ENCODE measurements around the gene PITPNB.

Gene PITPNB

GRCh38 chr22:27851974-27852746, 66.9 kb downstream of the PITPNB start:
- DNase-seq: no peak

- no peak for DNase-seq
These were observed 69.0 kb downstream of the PITPNB start for GRCh38 chr22:27850000-27850521.

- no peak for DNase-seq
These were observed 71.1 kb downstream of the PITPNB start for GRCh38 chr22:27848005-27848404.

- no peak for DNase-seq
These were observed 72.1 kb downstream of the PITPNB start for GRCh38 chr22:27846910-27847309.

- no peak for DNase-seq
These were observed 72.8 kb downstream of the PITPNB start for GRCh38 chr22:27846248-27846757.

- DNase-seq: no peak
These were observed 73.4 kb downstream of the PITPNB start for GRCh38 chr22:27845644-27846043.

- DNase-seq: no peak
These were observed 74.1 kb downstream of the PITPNB start for GRCh38 chr22:27844656-27845591.

- DNase-seq: no peak
These were observed 74.8 kb downstream of the PITPNB start for GRCh38 chr22:27844256-27844655.

- no peak for DNase-seq
These were observed 75.6 kb downstream of the PITPNB start for GRCh38 chr22:27843441-27843840.

- DNase-seq: no peak
These were observed 76.2 kb downstream of the PITPNB start for GRCh38 chr22:27842669-27843431.

- no peak for DNase-seq
These were observed 76.9 kb downstream of the PITPNB start for GRCh38 chr22:27842201-27842600.

GRCh38 chr22:27840436-27840835, 78.6 kb downstream of the PITPNB start:
- no peak for DNase-seq

- DNase-seq: no peak
These were observed 79.9 kb downstream of the PITPNB start for GRCh38 chr22:27839057-27839660.

GRCh38 chr22:27836181-27836580, 82.9 kb downstream of the PITPNB start:
- DNase-seq: no peak

GRCh38 chr22:27835446-27835845, 83.6 kb downstream of the PITPNB start:
- DNase-seq: no peak

- DNase-seq: no peak
These were observed 84.5 kb downstream of the PITPNB start for GRCh38 chr22:27834364-27835185.

GRCh38 chr22:27833803-27834202, 85.3 kb downstream of the PITPNB start:
- DNase-seq: no peak

GRCh38 chr22:27832606-27833005, 86.5 kb downstream of the PITPNB start:
- DNase-seq: no peak

GRCh38 chr22:27829620-27830019, 89.4 kb downstream of the PITPNB start:
- no peak for DNase-seq

- DNase-seq: no peak
These were observed 91.2 kb downstream of the PITPNB start for GRCh38 chr22:27827604-27828587.

Measured in CD4-positive, alpha-beta T cell treated with Interleukin-15 for 1 hour (primary cell).